ENCODE measurements around the gene SCLY.

DNA sequence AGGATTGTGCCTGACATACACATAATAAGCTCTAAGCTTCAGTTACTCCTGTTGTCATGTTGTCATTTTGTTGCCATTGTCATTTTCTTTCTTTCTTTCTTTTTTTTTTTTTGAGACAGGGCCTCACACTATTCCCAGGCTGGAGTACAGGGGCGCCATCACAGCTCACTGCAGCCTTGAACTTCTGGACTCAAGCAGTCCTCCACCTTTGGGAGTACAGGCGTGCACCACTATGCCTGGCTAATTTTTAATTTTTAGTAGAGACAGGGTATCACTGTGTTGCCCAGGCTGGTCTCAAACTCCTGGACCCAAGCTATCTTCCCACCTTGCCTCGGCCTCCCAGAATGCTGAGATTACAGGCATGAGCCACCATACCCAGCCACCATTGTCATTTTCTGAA lies 30.9 kb upstream of the SCLY start:
- TF ChIP-seq, protein P1, sequence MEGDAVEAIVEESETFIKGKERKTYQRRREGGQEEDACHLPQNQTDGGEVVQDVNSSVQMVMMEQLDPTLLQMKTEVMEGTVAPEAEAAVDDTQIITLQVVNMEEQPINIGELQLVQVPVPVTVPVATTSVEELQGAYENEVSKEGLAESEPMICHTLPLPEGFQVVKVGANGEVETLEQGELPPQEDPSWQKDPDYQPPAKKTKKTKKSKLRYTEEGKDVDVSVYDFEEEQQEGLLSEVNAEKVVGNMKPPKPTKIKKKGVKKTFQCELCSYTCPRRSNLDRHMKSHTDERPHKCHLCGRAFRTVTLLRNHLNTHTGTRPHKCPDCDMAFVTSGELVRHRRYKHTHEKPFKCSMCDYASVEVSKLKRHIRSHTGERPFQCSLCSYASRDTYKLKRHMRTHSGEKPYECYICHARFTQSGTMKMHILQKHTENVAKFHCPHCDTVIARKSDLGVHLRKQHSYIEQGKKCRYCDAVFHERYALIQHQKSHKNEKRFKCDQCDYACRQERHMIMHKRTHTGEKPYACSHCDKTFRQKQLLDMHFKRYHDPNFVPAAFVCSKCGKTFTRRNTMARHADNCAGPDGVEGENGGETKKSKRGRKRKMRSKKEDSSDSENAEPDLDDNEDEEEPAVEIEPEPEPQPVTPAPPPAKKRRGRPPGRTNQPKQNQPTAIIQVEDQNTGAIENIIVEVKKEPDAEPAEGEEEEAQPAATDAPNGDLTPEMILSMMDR (conservative IDR thresholded peaks at IDR 0.05; ENCODE audit: low read depth, low read length) = no peak
- no peak for TF ChIP-seq EZH2 (IDR thresholded peaks at IDR 0.05; ENCODE audit: borderline replicate concordance, low read depth, low read length, poor library complexity, severe bottlenecking)
